ENCODE results near the gene PRELID3B.

Gene PRELID3B

GRCh38 chr20:59010995-59011873, 31.4 kb downstream of the PRELID3B start:
- Histone ChIP-seq H3K9me3 (ENCODE audit: control insufficient read depth, insufficient read depth, low read length) (no peaks in the 10 kb centered on the region), H3K27ac (ENCODE audit: low read depth, low read length) (no peak overlapping the region), H4K20me1 (ENCODE audit: control insufficient read depth, insufficient read depth, low read depth, low read length) (no peaks in the 10 kb centered on the region), H3K27me3 (ENCODE audit: control insufficient read depth, low read length) (no peaks in the 10 kb centered on the region), H3K9me2 (replicated peaks; ENCODE audit: control insufficient read depth, low read length) (no peaks in the 10 kb centered on the region), H3K4me1 (ENCODE audit: control insufficient read depth, low read length) (peaks cover 42% of the 10 kb centered on the region), H3K4me2 (ENCODE audit: low read length) (no peak overlapping the region), H3K4me3 (ENCODE audit: low read length) (no peak overlapping the region), H3F3A (ENCODE audit: control insufficient read depth, insufficient read depth) (no peaks in the 10 kb centered on the region), H3K79me2 (ENCODE audit: control insufficient read depth, low read length) (peaks cover 7% of the 10 kb centered on the region), H3K36me3 (ENCODE audit: control insufficient read depth, low read length) (peaks cover 5% of the 10 kb centered on the region)
- TF ChIP-seq EZH2phosphoT487 (IDR thresholded peaks at IDR 0.05; ENCODE audit: borderline replicate concordance, low read length) (no peak), CTCF (IDR thresholded peaks at IDR 0.05; ENCODE audit: low read depth, low read length, poor library complexity, severe bottlenecking) (no peak)

GRCh38 chr20:59010321-59010994, 32.1 kb downstream of the PRELID3B start:
- Histone ChIP-seq H4K20me1 (ENCODE audit: control insufficient read depth, insufficient read depth, low read depth, low read length) (no peaks in the 10 kb centered on the region), H3K79me2 (ENCODE audit: control insufficient read depth, low read length) (peaks cover 15% of the 10 kb centered on the region), H3K9me2 (replicated peaks; ENCODE audit: control insufficient read depth, low read length) (no peaks in the 10 kb centered on the region), H3K27me3 (ENCODE audit: control insufficient read depth, low read length) (no peaks in the 10 kb centered on the region), H3K36me3 (ENCODE audit: control insufficient read depth, low read length) (peaks cover 13% of the 10 kb centered on the region), H3K4me2 (ENCODE audit: low read length) (no peak overlapping the region), H3K4me1 (ENCODE audit: control insufficient read depth, low read length) (peaks cover 42% of the 10 kb centered on the region), H3K27ac (ENCODE audit: low read depth, low read length) (no peak overlapping the region), H3K9me3 (ENCODE audit: control insufficient read depth, insufficient read depth, low read length) (no peaks in the 10 kb centered on the region), H3F3A (ENCODE audit: control insufficient read depth, insufficient read depth) (peaks cover 5% of the 10 kb centered on the region), H3K4me3 (ENCODE audit: low read length) (no peak overlapping the region)
- TF ChIP-seq EZH2phosphoT487 (IDR thresholded peaks at IDR 0.05; ENCODE audit: borderline replicate concordance, low read length) (no peak), CTCF (IDR thresholded peaks at IDR 0.05; ENCODE audit: low read depth, low read length, poor library complexity, severe bottlenecking) (no peak)

GRCh38 chr20:59008715-59009336, 33.8 kb downstream of the PRELID3B start:
- Histone ChIP-seq H3K9me2 (replicated peaks; ENCODE audit: control insufficient read depth, low read length) (no peaks in the 10 kb centered on the region), H3K9me3 (ENCODE audit: control insufficient read depth, insufficient read depth, low read length) (no peaks in the 10 kb centered on the region), H3K79me2 (ENCODE audit: control insufficient read depth, low read length) (peaks cover 30% of the 10 kb centered on the region), H3K36me3 (ENCODE audit: control insufficient read depth, low read length) (peaks cover 21% of the 10 kb centered on the region), H3K27ac (ENCODE audit: low read depth, low read length) (no peak overlapping the region), H3K4me3 (ENCODE audit: low read length) (no peak overlapping the region), H3K4me1 (ENCODE audit: control insufficient read depth, low read length) (peaks cover 59% of the 10 kb centered on the region), H3K4me2 (ENCODE audit: low read length) (peak overlapping the region; percentile 91; the same call in 1 of the 2 replicates), H4K20me1 (ENCODE audit: control insufficient read depth, insufficient read depth, low read depth, low read length) (peaks cover 5% of the 10 kb centered on the region; the same call in 1 of the 2 replicates), H3F3A (ENCODE audit: control insufficient read depth, insufficient read depth) (peaks cover 9% of the 10 kb centered on the region), H3K27me3 (ENCODE audit: control insufficient read depth, low read length) (no peaks in the 10 kb centered on the region)
- TF ChIP-seq CTCF (IDR thresholded peaks at IDR 0.05; ENCODE audit: low read depth, low read length, poor library complexity, severe bottlenecking) = no peak

Measured in DOHH2 (cell line).